HL-60/S4 treated with phorbol 12-myristate 13-acetate at 8.2 ng/mL for 4 days and 3 days (cell line): Measurements from ENCODE around the gene CILP2.

Experiments
- in situ Hi-C: fragments of 300-500 bp; cut with MboI; formaldehyde crosslinking; loops from 2 replicates; pipeline ENCODE4 v1.15.0; 2022; ENCODE audit warnings: low sequenced_read_pairs

Gene CILP2

GRCh38 chr19:19591133-19591825 is 53.2 kb downstream of the CILP2 start:
- in situ Hi-C loops, result no loop called here

DNA sequence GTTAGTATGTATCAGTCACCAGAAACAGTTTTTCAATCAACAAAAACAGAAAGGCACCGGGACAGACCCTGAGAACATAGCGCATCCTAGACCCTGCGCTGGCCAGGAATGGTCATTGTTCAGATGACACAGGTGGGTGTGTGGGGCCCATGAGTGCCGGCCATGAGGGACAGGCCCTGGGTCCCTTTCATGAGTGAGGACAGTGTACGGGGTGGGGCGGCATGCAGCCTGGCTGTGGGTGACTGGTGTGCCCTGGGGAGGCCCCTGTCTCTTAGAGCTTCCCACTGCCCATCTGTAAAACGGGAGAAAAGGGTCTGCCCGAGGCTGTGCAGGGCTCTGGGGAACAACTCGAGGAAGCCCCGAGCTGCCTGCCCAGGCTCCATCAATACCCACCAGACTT is 54.6 kb downstream of the CILP2 start:
- in situ Hi-C loops, result no loop called here

GRCh38 chr19:19594381-19594780 is 56.3 kb downstream of the CILP2 start:
- in situ Hi-C loops, result no loop called here

DNA sequence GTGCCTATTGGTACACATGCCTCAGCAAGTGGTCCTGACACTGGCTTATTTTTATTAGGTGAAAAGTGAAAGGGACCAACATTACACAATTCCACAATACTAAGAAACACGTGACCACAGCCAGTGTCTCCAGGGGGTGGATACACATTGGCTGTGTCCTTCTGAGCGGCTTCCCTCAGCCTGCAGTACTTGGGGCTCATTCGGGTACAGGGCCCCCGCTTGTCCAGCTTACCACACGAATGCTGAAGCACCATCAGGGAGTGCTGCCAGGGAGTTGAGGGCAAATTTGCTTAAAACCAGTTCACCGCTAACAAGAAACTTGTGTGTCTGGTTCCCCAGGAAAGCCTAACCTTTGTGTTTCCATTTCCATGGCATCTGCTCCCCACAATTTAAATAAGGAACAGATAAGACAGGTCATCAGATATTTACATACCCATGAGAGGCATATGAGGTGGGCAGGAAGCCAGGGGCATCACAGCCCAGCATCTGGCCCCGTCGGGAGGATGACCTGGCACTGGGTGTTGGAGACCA is 57.2 kb downstream of the CILP2 start:
- in situ Hi-C loops, result no loop called here
